ENCODE data around the gene HIF1AN.

The HIF1AN gene

DNA sequence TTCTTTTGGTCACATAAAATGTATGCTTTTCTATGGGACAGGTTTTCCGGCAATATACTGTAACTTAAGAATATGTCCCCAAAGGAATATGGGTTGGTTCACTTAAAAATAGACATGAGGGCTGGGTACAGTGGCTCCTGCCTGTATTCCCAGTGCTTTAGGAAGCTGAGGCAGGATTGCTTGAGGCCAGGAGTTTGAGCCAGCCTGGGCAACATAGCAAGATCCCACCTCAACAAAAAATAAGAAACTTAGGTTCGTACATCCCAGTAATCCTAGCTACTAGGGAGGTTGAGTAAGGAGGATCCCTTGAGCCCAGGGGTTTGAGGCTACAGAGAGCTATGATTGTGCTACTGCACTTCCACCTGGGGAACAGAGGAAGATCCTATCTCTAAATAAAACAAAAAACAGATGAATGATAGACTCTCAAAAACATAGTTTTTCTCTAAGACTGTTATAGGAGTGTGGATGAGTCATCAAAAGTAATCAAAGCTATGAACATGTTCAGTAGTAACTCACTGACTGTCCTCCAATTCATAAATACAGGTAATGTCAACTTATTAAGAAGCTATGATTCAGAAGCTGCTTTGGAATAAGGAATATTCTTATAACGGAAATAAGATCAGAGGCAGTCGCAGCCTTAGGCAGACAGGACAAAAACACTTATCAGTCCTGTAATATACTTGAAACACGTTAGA is 13.5 kb upstream of the HIF1AN start:
- DNase-seq: no peak

DNA sequence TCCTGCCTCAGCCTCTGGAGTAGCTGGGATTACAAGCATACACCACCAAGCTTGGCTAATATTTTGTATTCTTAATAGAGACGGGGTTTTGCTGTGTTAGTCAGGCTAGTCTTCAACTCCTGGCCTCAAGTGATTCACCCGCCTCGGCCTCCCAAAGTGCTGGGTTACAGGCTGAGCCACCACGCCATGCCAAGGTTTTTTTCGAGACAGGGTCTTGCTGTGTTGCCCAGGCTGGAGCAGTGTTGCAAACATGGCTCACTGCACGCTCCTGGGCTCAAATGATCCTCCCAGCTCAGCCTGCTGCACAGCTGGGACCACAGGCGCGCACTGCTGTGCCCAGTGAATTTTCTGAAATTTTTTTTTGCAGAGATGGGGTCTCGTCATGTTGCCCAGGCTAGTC is 12.8 kb upstream of the HIF1AN start:
- no peak for DNase-seq

DNA sequence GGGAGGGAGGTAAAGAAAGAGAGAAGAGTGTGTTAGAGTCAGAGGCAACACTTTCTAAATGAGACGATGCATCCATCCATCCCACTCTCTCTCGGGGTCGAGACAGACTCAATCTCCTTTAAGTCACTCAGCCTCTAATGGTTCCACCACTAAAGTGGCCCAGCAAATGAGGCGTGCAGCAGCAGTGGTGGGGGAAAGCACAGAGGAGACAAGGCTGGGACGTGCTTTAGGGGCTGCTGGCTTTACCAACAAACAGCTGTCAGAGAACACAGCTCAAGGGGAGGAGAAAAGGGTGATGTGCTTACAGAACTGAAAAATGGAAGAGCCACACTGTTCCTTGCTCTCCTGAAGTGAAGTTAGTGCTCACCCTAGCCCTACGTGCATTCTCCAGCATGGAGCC is 11.5 kb upstream of the HIF1AN start:
- no peak for DNase-seq

DNA sequence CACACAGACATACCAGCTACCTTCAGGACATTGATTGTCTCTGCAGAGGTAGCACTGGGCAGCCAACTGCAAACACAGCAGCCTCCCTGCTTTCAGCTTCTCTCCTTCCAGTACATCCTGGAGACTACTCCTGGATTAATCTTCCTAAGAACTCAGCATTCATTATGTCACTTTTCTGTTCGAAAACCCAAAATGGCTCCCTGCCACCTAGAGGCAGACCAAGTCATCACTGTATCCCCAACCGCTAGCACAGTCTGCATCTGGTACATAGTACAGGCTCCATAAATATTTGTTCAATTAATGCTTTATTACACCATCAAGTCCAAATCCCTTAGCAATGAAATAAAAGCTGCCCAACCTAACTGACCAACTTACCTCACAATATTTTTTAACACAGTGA is 11.1 kb upstream of the HIF1AN start:
- no peak for DNase-seq

DNA sequence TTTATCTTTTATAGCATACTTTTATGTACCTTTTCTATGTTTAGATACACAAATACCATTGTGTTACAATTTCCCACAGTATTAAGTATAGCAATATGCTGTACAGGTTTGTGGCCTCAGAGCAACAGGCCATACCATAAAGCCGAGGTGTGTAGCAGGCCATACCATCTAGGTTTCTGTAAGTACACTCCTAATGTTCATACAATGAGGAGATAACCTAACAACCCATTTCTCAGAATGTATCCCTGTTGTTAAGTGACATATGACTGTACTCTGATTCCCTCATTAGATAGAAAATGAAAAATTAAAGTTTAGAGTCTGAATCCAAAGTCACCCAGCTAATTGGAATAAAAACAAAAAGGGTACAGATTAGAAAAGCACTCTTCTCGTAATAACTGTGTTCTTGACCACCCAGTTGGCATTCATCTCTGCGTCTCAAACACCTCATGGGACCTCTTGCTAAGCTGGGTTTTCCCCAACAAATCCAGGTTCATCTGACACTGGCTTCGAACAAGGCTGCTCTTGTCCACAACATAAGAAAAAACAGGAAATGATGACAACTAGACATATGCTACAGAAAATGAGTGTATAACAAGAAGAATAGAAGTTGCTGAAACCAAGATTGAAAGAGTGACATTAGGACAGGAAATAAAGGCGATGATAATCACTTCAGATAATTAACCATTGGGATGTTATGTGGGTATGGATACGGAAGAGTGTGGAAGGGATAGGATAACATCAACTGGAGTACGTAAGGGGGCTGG is 7.4 kb upstream of the HIF1AN start:
- DNase-seq: no peak

DNA sequence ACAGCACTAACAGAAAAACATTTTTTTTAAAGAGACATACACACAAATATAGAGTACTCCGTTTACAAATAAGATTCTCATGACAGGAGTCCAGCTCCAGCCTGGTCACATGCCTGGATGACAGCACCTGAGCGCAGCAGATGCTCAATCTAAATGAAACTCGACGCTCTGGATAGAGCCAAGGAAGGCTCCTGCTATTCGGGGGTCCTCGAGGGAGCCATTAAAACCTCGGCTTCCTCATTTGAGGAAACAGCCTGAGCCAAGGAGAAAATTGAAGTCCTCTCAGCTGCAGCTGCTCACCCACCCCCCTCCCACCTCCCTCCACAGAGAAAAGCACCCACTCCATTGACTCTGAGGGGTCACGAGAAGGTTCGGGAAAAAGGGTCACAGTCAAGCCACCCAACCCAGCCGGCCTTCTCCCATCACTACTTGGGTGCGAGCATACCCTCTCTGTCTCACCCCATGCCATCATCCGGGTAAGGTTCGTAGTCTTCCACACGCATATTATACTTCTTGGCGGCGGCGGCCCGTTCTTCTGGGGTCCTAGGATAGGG is 6.7 kb upstream of the HIF1AN start:
- DNase-seq: no peak

DNA sequence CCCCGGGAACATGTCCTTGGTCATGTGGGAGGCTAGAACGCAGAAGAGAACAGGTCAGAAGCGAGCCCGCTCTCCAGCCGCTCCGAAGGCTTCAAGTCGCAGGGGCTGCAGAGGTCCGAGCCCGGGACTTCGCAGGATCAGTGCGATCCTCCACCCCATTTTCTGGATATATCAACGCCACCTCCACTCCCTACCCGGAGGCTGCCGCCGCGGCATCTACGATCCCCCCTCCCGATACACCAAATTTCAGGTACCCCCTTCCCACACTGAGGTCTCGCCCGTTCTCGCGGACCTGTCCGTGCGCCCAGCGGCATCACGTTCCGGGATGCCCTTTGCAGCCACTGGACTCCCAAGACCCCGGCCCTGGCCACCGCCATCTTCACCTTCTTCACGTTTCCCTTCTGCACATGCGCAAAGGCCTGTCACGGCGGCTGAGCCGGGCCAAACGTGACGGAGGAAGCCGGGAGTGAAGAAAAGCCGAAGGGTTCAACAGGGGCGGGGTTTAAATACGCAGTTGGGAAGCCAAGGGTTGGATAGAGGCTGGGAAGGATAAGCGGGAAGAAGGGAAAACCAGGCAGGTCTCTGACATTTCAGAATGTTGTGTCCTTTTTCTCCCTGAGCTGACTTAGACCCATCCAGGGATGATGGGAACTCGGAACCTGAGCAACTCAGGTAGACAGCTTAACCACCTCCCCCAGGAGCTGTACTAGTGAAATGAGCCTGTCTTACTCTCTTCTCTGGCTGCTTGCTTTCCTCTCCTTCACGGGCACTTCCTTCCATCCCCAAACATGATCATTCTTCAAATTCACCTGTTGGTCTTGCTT is 6.1 kb upstream of the HIF1AN start, which contains the start of gene NDUFB8:
TSS of gene NDUFB8 (minus strand) at position 397 of the 824 bp plus-strand sequence. CDS start at position 377, 20 bp downstream.
- peak; percentile 76 for DNase-seq

DNA sequence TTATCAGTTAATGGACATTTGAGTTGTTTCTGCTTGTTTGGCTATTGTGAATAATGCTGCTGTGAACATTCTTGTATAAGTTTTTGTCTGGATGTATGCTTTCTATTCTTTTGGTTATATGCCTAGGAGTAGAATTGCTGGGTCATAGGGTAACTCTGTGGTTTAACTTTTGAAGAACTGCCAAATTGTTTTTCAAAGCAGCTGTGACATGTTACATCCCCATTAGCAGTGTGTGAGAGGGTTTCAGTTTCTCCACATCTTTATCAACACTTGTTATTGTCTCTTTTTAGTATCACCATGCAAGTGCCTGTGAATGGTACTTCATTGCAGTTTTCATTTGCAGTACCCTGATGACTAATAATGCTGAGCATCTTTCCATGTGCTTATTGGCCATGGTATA is 4.0 kb upstream of the HIF1AN start:
- DNase-seq: no peak

DNA sequence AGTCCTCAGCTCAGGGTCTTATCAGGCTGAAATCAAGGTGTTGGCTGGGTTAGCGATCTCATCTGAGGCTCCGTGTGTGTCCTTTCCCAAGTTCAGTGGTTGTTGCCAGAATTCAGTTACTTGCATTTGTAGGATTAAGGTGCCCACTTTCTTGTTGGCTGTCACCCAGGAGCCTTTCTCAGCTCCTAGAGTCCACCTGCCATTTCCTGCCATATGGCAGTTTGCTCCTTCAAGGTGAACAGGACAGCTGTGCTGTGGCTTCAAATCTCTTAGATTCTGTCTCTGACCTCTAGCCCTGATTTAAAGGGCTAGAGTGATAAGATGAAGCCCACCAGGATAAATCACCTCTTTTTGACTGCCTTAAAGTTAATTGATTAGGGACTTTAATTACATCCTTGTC is 1.0 kb upstream of the HIF1AN start:
- DNase-seq: no peak

DNA sequence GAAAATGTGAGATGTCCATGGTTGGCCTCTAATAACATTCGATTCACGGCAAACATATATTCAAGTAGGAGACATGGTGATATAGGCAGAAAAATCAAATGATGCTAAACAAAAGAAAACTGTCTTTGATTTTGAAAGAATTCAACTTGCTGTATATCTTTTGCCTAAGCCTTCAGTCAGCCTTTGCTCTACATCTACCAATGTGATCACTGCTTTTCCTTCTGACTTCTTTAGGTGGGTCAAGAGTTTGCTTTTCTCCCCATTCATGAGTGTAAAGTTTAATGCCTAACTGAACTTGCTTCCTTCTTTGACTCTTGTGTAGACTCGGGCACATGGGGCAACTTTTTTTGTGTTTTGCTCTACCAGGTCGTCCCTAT is 417 bp upstream of the HIF1AN start:
- DNase-seq: no peak

DNA sequence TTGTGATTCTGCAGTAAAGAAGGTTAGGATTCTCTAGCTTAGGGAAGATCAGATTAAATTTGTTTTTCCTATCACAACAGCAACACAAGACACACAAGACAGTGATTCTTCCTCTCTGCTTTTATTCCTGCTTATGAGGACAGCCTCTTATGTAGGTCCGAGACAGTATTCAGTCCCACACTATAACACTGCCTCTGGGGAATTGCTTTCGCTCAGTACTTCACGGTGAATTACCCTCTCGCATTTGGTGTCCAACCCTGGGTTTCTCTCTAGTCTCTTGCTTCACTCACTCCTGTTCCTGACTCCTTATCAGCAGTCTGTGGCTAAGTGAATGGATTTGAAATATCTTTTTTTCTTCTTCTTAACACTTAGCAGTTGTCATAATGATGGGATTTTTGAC is 1.7 kb downstream of the HIF1AN start:
- DNase-seq: no peak

DNA sequence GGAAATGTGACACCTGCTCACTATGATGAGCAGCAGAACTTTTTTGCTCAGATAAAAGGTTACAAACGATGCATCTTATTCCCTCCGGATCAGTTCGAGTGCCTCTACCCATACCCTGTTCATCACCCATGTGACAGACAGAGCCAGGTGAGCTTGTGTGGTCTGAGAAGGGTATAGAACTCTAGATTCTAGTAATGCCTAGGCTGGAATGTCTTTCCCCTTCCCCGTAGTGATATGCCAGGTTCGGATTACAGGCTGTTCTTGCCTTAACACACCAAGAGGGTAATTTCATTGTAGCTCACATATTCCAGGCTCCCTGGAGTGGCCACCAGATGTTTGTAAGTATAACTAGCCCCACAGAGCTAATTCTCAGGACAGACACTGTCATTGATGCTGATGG is 9.2 kb downstream of the HIF1AN start:
- no peak for DNase-seq

DNA sequence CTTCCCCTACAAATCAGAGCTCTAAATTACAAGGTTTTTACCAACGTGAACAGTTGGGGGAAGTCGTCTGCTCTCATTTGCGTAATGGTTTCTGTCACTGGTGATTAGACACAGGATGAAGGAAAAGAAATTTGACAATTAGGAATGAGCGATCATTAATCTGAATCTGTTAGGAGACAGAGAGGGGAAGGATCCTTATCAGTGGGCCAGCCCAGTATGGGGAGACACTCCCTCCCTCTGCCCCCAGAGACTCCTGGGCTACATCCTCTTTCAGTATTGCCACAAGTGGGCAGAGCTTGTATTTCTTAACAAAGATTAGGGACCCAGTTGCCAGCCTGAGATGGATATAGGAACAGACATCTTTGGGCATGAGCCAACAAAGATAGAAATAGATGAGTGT is 15.5 kb downstream of the HIF1AN start:
- no peak for DNase-seq

DNA sequence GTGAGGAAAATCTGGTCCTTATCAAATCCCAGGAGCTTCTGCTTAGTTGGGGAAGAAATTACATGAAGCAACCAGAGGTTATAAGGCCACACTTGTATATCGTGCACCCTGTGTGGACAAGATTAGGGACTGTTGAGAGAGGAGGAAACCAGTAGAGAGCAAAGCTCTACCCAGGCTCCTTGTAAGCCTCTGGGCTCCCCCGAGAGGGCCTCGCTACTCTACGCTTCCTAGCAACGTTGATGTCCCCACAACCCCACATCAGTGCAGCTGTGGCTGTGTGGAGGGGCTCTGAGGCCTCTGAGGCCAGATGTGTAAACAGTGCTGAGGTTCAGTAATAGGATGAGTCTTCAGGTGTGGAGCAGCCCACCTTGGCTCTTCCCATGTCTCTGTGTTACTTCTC is 16.0 kb downstream of the HIF1AN start:
- no peak for DNase-seq

DNA sequence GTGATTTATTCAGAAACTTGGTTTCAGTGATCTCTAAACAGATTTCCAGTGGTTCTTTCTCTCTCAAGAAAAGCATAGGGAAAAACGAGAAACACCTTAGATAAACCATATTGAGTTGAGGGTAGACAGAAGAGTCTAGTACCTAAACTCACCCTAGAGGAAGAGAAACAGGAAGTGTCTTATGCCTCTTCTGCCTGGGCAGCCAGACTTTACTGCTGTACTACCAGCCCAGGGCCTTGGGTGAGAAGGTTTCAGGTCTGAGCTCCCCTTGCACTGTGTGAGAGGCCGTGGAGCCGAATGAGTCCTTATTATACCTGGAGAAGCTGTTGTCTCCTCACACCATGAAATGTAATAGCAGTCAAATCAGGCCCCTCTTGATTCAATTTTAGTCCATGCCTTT is 18.2 kb downstream of the HIF1AN start:
- DNase-seq: no peak

DNA sequence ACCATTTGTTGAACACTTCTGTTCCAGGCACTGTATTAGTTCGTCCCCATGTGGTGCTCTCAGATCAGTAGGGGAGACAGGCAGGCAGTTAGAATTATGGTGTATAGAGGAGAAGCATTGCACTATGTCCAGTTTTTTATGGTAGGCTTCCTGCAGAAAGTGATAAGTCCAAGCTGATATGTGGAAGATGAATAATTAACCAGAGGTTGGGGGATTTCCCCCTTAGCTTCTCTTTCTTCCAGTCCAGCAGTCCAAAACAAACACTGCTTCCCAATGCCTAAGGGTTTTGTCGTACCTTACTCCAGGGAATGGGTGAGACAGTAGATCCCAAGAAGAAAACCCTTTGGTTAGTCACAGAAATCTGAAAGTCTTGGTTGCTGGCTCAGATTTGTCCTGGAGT is 19.2 kb downstream of the HIF1AN start:
- no peak for DNase-seq

DNA sequence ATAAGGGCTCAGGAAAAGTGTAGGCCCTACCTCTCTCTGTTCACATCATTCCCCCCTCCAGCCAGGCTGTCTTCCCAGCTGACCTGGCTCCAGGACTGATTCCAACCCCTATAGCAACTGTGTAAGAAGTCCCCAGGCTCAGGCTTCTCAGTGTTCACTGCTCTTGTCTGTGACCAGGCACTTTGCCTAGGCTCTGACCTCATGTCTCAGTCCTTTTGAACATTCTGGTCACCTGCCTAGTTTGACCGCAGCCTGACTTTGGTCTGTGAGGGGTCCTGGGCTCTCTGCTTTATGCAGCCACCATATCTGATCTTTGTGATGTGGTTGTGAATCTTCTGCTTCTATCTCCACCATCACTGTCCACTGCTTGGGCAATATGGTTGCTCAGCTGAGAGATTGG is 24.5 kb downstream of the HIF1AN start:
- no peak for DNase-seq

DNA sequence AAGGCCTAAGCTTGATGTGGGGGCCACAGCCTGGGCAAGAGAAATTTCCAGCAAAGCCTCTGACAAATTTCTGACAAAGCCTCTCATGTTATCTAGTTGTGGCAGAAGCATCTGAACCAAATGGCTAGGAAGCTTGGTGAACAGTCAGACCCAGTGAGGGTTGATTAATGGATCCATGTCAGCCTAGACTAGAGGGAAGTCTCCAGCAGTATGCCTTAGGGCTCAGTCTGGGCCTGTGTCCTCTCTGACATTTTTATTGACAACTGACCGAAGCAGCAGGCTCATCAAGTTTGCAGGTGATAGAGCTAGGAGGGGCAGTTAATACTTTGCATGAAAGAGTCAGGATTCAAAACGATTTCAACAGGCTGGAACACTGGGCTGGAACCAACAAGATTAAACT is 25.3 kb downstream of the HIF1AN start:
- DNase-seq: no peak

DNA sequence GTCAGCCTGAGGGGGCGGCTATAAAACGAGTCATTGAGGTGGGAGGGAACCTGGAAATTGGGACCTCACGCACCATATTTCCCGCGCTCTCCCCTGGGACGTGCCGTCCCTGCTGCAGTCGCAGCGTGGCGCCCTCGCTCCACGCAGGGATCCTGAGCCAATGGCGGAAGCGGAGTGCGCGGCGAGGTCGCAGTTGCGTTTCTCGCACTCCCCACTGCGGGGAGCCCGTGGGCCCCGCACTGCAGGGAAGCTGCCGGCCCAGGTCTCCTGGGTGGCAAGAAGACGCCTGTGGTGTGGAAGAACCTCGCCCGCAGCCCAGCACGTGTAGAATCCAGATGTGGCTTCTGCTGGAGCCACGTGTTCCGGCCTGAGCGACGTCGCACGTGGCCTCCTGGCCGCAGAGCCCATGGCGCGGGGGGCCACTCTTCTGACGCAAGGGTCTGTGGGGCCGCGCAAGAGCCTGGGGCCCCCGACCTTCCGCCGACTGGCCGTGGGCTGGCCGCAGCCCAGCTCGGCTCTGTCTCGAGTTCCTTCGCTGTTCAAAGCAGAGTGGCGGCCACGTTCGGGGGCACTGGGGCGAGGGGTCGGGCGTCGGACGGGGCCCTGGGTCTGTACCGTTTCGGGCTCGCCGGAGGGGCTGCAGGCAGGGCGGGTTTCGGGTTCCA is 26.4 kb downstream of the HIF1AN start:
- no peak for DNase-seq

DNA sequence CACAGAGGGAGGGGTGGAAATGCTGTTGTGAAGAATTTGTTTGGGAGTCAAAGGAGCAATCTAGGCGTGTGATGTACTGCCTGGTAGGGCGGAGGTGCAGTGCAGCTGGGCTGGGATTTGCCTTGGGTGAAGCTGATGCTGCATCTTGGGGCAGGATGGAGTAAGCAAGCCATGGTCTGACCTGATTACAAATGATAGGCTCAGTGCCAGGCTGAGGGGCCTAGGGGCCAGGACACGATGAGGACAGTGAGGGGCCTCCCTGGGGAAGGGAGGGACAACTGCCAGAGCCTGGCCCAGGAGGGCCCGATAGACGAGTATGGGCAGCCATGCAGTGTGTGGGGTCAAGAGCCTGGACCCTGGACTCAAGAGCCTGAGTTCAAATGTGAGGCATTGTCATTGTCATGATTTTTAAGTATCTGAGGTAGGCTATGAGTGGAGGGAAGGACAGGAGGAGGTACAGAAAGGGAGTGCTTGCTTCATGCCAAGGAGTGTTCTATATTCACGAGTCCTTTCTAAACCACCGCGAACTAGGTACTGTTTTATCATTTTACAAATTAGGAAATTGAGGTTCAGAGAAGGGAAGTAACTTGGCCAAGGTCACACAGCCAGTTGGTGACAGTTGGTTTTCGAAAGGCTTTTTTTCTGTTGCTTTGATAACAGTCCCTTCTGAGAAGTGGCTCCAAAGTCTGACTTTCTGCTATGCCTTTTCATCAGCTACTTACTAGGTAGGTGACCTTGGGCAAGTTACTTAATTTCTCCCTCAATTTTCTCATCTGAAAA is 29.7 kb downstream of the HIF1AN start:
- no peak for DNase-seq

DNA sequence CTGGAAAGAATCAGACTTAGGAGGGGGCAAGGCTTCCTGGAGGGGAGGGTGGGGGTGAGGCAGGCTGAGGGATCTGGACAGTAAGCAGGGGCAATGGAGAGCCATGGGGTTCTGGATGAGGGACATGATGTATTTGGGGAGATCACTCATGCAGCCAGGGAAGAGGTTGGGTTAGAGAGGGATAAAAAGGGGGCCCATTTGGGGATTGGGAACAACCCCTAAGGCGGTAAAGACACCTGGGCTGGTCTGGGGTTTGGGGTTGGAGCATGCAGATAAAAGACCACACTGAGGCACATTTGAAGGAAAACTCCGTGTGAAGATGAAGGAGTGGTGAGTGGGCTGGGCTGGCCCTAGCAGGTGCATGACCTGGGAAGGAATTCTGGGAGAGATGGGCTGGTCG is 30.8 kb downstream of the HIF1AN start:
- DNase-seq: no peak

DNA sequence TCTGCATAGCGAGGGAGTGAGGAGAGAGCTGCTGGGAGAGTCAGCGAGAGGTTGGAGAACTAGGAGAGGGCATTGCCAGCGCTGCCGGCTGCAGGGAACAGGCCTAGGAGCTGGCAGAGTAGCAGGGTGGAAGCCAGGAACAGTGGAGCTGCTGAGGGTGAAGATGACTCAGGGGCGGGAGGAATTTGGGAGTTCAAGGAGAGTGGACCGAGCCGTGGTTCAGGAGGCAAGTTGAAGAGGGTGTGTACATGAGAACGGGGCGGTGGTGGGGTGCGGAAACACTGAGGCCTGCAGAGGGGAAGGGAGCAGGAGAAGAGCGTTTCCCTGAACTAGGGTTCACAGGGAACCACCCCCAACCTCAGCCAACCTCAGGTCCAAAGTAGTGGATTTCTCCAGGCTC is 31.5 kb downstream of the HIF1AN start:
- no peak for DNase-seq
